Activated CD8-positive, alpha-beta memory T cell treated with anti-CD3 and anti-CD28 coated beads, Interleukin-2, amount 50 U/mL, for 24 hours (primary cell): ENCODE results near the gene NRL.
A peak's percentile ranks its signal among the peaks of the same experiment; 100 is the strongest.

Experiments used
- DNase-seq: peaks from one replicate; pipeline ENCODE4 v3.0.0-alpha.2; 2020; ENCODE audit errors: extremely low read depth

The NRL gene

GRCh38 chr14:24144451-24144850, 29.7 kb upstream of the NRL start:
- DNase-seq: no peak

GRCh38 chr14:24143511-24143910, 28.8 kb upstream of the NRL start:
- DNase-seq: no peak

GRCh38 chr14:24141097-24141880, 26.5 kb upstream of the NRL start, which contains the start of gene EMC9:
EMC9 (minus strand) TSS chr14:24141591; CDS start chr14:24141304, 287 bp downstream.
- peak; percentile 99 for DNase-seq

GRCh38 chr14:24139272-24139934, 24.7 kb upstream of the NRL start:
- no peak for DNase-seq

- DNase-seq: no peak
Observed at GRCh38 chr14:24138396-24139271, 23.9 kb upstream of the NRL start.

GRCh38 chr14:24137529-24138395, 23.0 kb upstream of the NRL start:
- no peak for DNase-seq

- no peak for DNase-seq
Observed at GRCh38 chr14:24136684-24137528, 22.2 kb upstream of the NRL start.

GRCh38 chr14:24135834-24136683, 21.3 kb upstream of the NRL start, which contains the start of gene PSME1:
PSME1 (plus strand) TSS chr14:24136194; CDS start chr14:24136263, 69 bp downstream.
- peak; percentile 77 for DNase-seq

- DNase-seq: no peak
Observed at GRCh38 chr14:24135584-24135833, 20.8 kb upstream of the NRL start.

GRCh38 chr14:24133735-24134134, 19.0 kb upstream of the NRL start:
- no peak for DNase-seq

GRCh38 chr14:24132976-24133375, 18.2 kb upstream of the NRL start:
- no peak for DNase-seq

- DNase-seq: no peak
Observed at GRCh38 chr14:24132061-24132685, 17.4 kb upstream of the NRL start.

- no peak for DNase-seq
Observed at GRCh38 chr14:24131549-24131966, 16.8 kb upstream of the NRL start.

GRCh38 chr14:24130717-24131548, 16.2 kb upstream of the NRL start:
- DNase-seq: no peak

- no peak for DNase-seq
Observed at GRCh38 chr14:24130380-24130716, 15.6 kb upstream of the NRL start, which contains the start of gene FITM1. FITM1 (plus strand) TSS chr14:24130659; CDS start chr14:24131564, 905 bp downstream.

- no peak for DNase-seq
Observed at GRCh38 chr14:24129410-24129998, 14.8 kb upstream of the NRL start.

- DNase-seq: no peak
Observed at GRCh38 chr14:24127673-24128072, 12.9 kb upstream of the NRL start.

GRCh38 chr14:24126939-24127338, 12.2 kb upstream of the NRL start:
- DNase-seq: no peak
